Motor neuron (in vitro differentiated cells): ENCODE data around the gene CCL24. TPM values are rescaled to one million over a fixed set of nuclear protein-coding genes. Genes with fewer than 3 reads are reported as not detected.
"Not testable (repeated sequence)": the region's sequence is repeated elsewhere in the genome, so short reads cannot be mapped to it uniquely, and the experiment has no call there.

Source experiments
- ATAC-seq, 8 experiments: fragments of 200-7000 bp; cut with Tn5 transposase; replicated peaks in 6 of 8; 2 replicates each; pipeline ENCODE4 v1.8.0; 2021; ENCODE audit warnings: mild to moderate bottlenecking in 8 of 8, moderate library complexity in 8 of 8
- H3K27ac ChIP-seq, 2 donors: fragments of 250-450 bp; sonication (Bioruptor Pico); 2 replicates each; pipeline ENCODE4 v1.9.0; 2021; ENCODE audit warnings: antibody characterized with exemption in 2 of 2, mild to moderate bottlenecking in 2 of 2, moderate library complexity in 1 of 2
- H3K4me1 ChIP-seq, 2 donors: fragments of 250-450 bp; sonication (Bioruptor Pico); replicated peaks in 1 of 2; 2 replicates each; pipeline ENCODE4 v1.6.1; 2021; ENCODE audit warnings: antibody characterized with exemption in 2 of 2, mild to moderate bottlenecking in 2 of 2, moderate library complexity in 1 of 2
- H3K4me3 ChIP-seq, 5 donors: fragments of 250-450 bp; sonication (Bioruptor Pico); 2 replicates each; pipeline ENCODE4 v1.9.0; 2021; ENCODE audit warnings: antibody characterized with exemption in 5 of 5, mild to moderate bottlenecking in 5 of 5, moderate library complexity in 4 of 5
- WGBS, 10 experiments: fragments of 450-650 bp; shearing (Covaris generic); methylation state at CpG; one replicate each; pipeline ENCODE4 v1.0.0; 2022; 5-methylcytosine and 5-hydroxymethylcytosine counted together
- in situ Hi-C, 9 experiments: fragments of 400-800 bp; cut with MboI; loops; one replicate each; pipeline ENCODE4 v1.15.0; 2021; ENCODE audit warnings: low sequenced_read_pairs in 9 of 9, low pct_unique_long_range_greater_than_20kb in 2 of 9; ENCODE audit not compliant: unreplicated experiment in 9 of 9
- total RNA-seq, 8 experiments: library from RNA; unstranded; fragments of 300-600 nt; gene quantifications; 2 replicates each; pipeline versions ENCODE4 v1.2.3 to v1.2.4, GENCODE V29; 2022

CCL24 gene
- total RNA-seq, 8 experiments from 2014 or later: not detected

GRCh38 chr7:75793676-75794075, 19.9 kb downstream of the CCL24 start:
- no peak overlapping the region for H3K27ac ChIP-seq
- in situ Hi-C loops: no loop called here

DNA sequence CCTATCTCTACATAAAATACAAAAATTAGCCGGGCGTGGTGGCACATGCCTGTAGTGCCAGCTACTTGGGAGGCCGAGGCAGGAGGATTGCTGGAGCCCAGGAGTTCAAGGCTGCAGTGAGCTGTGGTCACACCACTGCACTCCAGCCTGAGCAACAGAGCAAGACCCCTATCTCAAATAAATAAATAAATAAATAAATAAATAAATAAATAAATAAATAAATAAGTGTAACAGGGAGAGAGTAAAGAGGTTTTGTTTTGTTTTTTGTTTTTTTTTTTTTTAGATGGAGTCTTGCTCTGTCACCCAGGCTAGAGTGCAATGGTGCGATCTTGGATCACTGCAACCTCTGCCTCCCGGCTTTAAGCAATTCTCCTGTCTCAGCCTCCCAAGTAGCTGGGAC, 21.0 kb downstream of the CCL24 start:
- in situ Hi-C loops, H3K4me1 ChIP-seq: not testable (repeated sequence)

More at GRCh38 chr7:75793676-75794075, 19.9 kb downstream of the CCL24 start:
- ATAC-seq: no peak
- 13 to 100% (median 67%) methylated on average over 1 to 2 of the region's 2 CpGs; no CpG with 5 or more reads in 3 of the 10 experiments for WGBS, 10 experiments
- H3K4me1 ChIP-seq: no peaks in the 10 kb centered on the region
- H3K4me3 ChIP-seq: no peak overlapping the region

GRCh38 chr7:75789361-75789924, 24.2 kb downstream of the CCL24 start:
- no peak for ATAC-seq
- 40 to 100% (median 80%) methylated on average over 1 to 2 of the region's 3 CpGs; no CpG with 5 or more reads in 1 of the 10 experiments for WGBS, 10 experiments
- in situ Hi-C loops: no loop called here
- Histone ChIP-seq H3K4me3 (no peak overlapping the region), H3K4me1 (no peaks in the 10 kb centered on the region), H3K27ac (no peak overlapping the region)

More for the DNA sequence above, 21.0 kb downstream of the CCL24 start:
- H3K4me3 ChIP-seq, H3K27ac ChIP-seq, ATAC-seq: not testable (repeated sequence)
- 58 to 100% (median 88%) methylated on average over 1 to 5 of the region's 5 CpGs; no CpG with 5 or more reads in 3 of the 10 experiments for WGBS, 10 experiments

DNA sequence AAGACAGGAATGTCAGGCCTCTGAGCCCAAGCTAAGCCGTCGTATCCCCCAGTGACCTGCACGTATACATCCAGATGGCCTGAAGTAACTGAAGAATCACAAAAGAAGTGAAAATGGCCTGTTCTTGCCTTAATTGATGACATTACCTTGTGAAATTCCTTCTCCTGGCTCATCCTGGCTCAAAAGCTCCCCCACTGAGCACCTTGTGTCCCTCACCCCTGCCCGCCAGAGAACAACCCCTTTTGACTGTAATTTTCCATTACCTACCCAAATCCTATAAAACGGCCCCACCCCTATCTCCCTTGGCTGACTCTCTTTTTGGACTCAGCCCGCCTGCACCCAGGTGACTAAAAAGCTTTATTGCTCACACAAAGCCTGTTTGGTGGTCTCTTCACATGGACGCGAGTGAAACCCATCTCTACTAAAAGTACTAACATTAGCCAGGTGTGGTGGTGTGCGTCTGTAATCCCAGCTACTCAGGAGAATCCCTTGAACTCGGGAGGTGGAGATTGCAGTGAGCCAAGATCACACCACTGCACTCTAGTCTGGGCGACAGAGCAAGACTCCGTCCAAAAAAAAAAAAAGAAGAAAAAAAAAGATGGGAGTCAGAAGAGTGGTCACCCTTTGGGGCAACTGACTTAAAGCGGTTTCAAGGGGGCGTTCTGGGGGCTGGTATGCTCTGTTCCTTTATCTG, 25.3 kb downstream of the CCL24 start:
- 53 to 88% (median 71%) methylated on average over 3 to 12 of the region's 14 CpGs; no CpG with 5 or more reads in 4 of the 10 experiments for WGBS, 10 experiments
- H3K4me1 ChIP-seq, H3K27ac ChIP-seq, ATAC-seq, H3K4me3 ChIP-seq, in situ Hi-C loops: not testable (repeated sequence)

DNA sequence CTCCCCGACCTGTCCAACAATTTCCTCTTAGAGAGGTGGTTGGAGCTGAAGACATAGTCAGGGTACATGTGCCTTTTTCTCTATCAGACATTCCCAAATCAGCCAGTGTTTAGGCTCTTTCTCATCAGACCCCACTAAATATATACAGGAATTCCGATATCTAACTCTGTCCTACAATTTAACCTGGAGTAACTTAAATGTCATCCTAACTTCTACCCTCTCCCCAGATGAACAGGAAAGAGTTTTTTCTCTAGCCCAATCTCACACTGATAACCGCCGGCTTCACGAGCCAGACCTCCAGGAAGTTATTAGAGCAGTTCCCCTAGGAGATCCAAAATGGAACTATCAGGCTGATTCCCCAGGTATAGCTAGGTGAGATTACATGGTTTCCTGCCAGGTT, 30.5 kb downstream of the CCL24 start:
- ATAC-seq, H3K4me3 ChIP-seq, H3K4me1 ChIP-seq, H3K27ac ChIP-seq, in situ Hi-C loops: not testable (repeated sequence)
- 83 to 91% methylated on average over 1 to 4 of the region's 5 CpGs; no CpG with 5 or more reads in 8 of the 10 experiments for WGBS, 10 experiments

- in situ Hi-C loops, H3K27ac ChIP-seq, ATAC-seq, H3K4me3 ChIP-seq, H3K4me1 ChIP-seq: not testable (repeated sequence)
- WGBS, 10 experiments: 23 to 94% (median 73%) methylated on average over 2 to 10 of the region's 14 CpGs; no CpG with 5 or more reads in 1 of the 10 experiments
Observed at GRCh38 chr7:75780647-75781273, 32.8 kb downstream of the CCL24 start.

GRCh38 chr7:75779516-75779915, 34.1 kb downstream of the CCL24 start:
- ATAC-seq, H3K27ac ChIP-seq, H3K4me1 ChIP-seq, in situ Hi-C loops, H3K4me3 ChIP-seq: not testable (repeated sequence)
- 3 to 84% (median 47%) methylated on average over 2 to 9 of the region's 11 CpGs; no CpG with 5 or more reads in 4 of the 10 experiments for WGBS, 10 experiments

GRCh38 chr7:75779035-75779434, 34.6 kb downstream of the CCL24 start:
- H3K4me3 ChIP-seq, H3K27ac ChIP-seq, ATAC-seq, in situ Hi-C loops, H3K4me1 ChIP-seq: not testable (repeated sequence)
- WGBS, 10 experiments: 67 to 100% (median 84%) methylated on average over 1 to 9 of the region's 11 CpGs; no CpG with 5 or more reads in 3 of the 10 experiments

GRCh38 chr7:75776295-75776971, 37.2 kb downstream of the CCL24 start:
- in situ Hi-C loops: no loop called here
- 0 to 100% (median 80%) methylated on average over 1 to 7 of the region's 12 CpGs; no CpG with 5 or more reads in 1 of the 10 experiments for WGBS, 10 experiments
- Histone ChIP-seq H3K4me3 (no peak overlapping the region), H3K4me1 (no peaks in the 10 kb centered on the region), H3K27ac (no peak overlapping the region)
- peak in 2 of 8 experiments; percentile 80 to 86 for ATAC-seq

DNA sequence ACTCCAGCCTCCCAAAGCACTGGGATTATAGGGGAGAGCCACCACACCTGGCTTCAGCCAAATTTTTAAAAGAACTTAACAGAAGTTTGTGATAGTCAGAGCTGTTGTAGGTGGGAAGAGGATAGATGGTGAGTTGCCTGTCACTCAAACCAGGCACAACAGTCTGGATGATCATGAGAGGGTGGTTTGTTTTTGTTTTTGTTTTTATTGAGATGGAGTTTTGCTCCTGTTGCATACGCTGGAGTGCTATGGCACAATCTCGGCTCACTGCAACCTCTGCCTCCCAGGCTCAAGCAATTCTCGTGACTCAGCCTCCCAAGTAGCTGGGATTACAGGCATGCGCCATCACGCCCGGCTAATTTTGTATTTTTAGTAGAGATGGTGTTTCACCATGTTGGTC, 39.6 kb downstream of the CCL24 start:
- WGBS, 10 experiments: 60 to 97% (median 90%) methylated on average over 1 to 5 of the region's 6 CpGs; no CpG with 5 or more reads in 4 of the 10 experiments
- in situ Hi-C loops: loop anchor here in 1 of 9 experiments (25.0 kb wide), 1 partner anchor 712 kb away; the partner anchor contains the start of gene RCC1L
- not testable (repeated sequence) for H3K27ac ChIP-seq, H3K4me3 ChIP-seq, ATAC-seq, H3K4me1 ChIP-seq

DNA sequence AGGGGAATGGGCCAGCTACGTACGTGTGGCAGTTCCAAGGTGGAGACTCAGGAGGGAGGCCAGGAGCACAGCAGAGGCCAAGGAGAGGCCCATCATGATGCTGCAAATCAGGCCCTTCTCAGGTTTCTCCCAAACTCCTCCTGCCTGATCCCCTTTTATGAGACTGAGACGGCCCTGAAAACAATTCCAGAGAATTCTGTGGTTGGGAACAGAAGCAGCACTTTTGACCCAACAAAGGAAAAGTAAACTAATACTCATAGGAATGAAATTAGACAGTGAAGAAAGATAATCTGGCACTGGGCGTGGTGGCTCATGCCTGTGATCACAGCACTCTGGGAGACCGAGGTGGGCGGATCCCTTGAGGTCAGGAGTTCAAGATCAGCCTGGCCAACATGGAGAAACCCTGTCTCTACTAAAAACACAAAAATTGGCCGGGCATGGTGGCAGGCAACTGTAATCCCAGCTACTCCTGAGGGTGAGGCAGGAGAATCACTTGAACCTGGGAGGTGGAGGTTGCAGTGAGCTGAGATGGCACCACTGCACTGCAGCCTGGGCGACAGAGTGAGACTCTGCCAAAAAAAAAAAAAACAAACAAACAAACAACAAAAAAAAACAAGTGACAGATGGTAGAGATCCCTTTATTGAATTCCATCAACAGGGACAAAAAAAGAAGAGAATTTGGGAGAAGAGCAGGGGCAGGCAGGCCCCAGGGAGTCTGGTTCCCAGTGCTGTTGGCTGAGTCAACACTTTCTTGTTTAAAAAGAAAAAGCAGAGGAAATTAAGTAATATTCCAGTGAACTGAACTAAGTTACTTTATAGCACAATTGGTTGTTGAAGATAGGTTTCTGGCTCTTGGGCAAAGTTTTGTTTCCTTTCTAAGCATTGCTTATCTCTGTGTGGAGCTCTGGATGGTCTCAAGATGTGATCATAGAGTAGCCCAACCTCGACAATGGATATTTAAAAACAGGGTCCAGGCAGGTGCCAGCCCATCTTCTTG, 41.2 kb downstream of the CCL24 start, which contains the start of gene CCL26:
Gene CCL26, minus strand, starts transcription at position 131 of the 997 bp plus-strand sequence. Its CDS starts 35 bp downstream, at position 96.
- ATAC-seq: peak in 2 of 8 experiments; percentile 77 to 79
- in situ Hi-C loops: loop anchor here in 1 of 9 experiments (25.0 kb wide), 1 partner anchor 710 kb away; the partner anchor contains the start of gene RCC1L
- Histone ChIP-seq H3K27ac (no peak within 1 kb of the TSS), H3K4me3 (no peak within 1 kb of the TSS), H3K4me1 (no peaks in the 10 kb centered on the region)
- 0 to 100% (median 65%) methylated on average over 1 to 5 of the region's 9 CpGs for WGBS, 10 experiments
